Erythroblast (primary cell): ENCODE data around the gene TBK1.
"Not testable (repeated sequence)": the region's sequence is repeated elsewhere in the genome, so short reads cannot be mapped to it uniquely, and the experiment has no call there.

ENCODE experiments used
- DNase-seq, 2 experiments: peaks; one replicate each; lab custom pipeline; 2025; lab: John Stamatoyannopoulos, UW
- GATA1 ChIP-seq: IDR thresholded peaks from 2 replicates; pipeline ENCODE4 v1.6.1; 2011; ENCODE audit warnings: low read depth, mild to moderate bottlenecking, control low read depth, low read length, moderate library complexity
- POLR2A ChIP-seq: IDR thresholded peaks from 2 replicates; pipeline ENCODE4 v1.6.1; 2011; ENCODE audit warnings: mild to moderate bottlenecking, low read length

Gene TBK1

DNA sequence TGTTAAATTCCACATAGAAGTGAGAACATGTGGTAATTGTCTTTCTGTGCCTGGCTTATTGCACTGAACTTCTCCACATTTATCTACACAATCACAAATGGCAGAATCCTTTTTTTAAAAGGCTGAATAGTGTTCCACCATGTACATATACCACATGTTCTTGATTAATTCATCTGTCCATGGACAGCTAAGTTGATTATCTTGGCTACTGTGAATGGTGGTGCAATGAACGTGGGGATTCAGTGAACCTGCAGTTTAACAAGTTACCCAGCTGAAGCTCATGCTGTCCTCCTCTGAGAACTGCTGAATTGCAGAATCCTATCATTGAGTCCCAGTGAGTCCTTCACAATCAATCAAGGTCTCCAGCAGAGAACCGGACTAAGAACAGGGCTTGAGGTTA lies 74.9 kb downstream of the TBK1 start:
- TF ChIP-seq GATA1 (no peak), POLR2A (no peak)
- no peak for DNase-seq

DNA sequence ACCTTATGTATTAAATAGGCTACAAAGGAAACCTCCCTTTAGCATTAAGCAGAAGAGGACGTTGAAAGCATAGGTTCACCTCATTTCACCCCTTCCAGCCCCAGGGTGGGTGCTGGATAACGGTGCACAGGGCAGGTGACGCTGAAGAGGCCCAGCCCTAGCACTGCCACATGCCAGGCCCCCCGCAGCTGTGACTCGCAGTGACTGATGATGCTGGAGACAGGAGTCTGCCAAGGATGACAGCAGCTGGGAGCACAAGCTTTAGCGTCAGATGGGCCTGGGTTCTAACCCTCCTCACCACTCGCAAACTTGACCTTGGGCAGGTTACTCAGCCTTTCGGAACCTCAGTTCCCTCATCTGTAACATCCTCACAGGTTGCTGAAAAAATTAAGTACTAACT lies 76.7 kb downstream of the TBK1 start:
- DNase-seq, result no peak
- no peak for TF ChIP-seq GATA1
- no peak for TF ChIP-seq POLR2A

DNA sequence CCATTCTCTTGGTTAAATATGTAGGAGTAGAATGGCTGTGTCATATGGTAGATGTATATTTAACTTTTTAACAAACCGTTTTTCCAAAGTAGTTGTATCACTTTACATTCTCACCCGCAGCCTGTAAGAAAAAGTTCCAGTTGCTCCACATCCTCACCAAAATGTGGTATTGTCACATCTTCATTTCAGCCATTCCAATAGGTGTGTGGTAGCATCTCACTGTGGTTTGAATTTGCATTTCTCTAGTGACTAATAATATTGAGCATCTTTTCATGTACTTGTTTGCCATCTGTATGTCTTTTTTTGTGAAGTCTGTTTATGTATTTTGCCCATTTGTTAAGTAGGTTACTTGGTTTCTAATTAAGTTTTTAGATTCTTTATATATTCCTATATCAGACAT lies 78.6 kb downstream of the TBK1 start:
- no peak for DNase-seq
- no peak for TF ChIP-seq GATA1

DNA sequence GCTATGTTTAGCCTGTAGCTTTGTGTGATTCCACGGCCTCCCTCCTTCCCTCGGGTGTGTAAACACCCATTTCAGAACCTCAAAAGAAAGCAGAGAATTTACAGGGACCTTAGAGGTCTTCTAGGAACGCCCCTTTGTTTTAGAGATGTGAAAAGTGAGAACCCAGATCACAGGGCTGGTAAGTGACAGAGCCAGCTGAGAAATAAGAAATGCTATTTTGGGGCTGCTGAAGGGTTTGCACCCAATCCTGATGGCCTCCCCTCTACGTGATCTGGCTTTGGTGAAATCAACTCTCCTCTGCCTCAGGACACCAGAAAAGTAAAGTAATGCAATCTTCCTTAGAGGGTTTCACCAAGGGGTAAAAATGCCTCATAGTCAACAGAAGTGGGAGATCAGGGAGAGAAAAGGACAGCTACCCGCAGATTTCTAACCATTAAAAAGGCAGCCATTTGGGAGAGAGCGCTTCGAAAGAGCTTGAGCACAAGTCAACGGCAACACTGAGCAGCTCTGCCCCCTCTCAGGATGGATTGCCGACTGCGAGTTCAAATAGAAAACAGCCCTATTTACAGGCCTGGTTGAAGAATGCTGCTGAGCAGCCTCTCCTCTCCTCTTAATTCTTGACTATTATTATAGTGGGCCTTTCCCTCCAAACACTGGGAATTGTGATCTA lies 79.9 kb downstream of the TBK1 start:
- no peak for TF ChIP-seq POLR2A
- no peak for TF ChIP-seq GATA1
- no peak for DNase-seq

DNA sequence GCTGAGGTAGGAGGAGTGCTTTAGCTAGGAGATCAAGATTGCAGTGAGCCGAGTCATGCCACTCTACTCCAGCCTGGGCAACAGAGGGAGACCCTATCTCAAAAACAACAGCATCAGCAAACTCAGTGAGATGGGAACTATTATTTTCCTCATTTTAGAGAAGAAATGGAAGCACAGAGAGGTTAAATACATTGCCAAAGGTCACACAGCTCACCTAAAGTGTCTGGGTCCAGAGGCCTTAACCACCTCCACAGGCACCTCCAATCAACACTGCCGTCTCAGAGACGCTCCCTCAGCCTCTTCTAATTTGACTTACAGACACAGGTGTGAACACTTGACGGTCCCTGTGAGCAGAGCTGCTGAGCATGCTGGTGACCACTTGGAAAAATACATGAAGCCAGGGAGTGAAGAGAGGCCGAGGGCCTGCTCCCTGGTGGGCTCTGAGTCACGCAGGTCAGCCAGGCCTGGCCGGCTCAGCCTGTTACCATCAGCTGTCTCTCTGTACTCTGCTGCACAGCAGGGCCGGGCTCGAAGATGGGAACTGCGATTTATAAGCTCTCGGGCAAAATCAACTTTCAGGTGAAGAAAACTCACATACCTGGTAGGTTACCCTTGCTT lies 80.9 kb downstream of the TBK1 start:
- no peak for TF ChIP-seq GATA1
- no peak for DNase-seq

DNA sequence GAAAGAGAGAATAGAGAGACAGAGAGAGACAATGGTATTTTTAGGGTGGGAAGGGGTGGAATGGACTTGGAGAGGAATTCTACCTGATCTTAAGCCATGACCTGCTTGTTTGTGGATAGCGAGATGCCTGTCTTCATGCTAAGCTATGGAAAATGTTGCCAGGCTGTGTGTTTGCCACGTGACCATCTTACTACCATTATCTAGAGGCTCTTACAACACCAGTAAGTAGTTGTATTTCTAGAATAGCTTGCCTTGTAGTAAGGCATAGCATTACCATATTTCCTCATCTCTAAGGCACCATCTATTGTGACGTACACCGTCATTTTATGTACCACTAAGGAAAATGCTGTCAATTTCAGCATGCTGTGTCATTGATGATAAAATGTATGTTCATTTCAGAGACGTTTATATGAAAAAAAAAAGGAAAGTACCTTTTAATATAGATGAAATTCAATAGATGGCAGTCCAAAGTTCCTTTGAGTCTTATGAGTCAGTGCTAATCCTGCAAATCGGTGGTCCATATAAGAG lies 82.8 kb downstream of the TBK1 start:
- TF ChIP-seq POLR2A, result no peak
- TF ChIP-seq GATA1, result no peak
- no peak for DNase-seq

DNA sequence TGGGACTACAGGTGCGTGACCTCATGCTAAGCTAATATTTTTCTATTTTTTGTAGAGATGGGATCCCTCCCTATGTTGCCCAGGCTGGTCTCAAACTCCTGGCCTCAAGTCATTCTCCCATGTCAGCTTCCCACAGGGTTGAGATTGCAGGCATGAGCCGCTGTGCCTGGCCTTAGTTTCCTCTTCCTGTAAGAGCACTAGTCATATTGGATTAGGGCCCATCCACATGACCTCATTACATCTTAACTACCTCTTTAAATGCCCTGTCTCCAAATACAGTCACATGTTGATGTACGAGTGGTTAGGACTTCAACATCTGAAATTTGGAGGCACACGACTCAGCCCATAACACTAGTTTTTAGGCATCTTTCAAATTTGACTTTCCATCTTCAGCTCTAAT lies 86.2 kb downstream of the TBK1 start:
- no peak for TF ChIP-seq GATA1
- DNase-seq, result no peak

DNA sequence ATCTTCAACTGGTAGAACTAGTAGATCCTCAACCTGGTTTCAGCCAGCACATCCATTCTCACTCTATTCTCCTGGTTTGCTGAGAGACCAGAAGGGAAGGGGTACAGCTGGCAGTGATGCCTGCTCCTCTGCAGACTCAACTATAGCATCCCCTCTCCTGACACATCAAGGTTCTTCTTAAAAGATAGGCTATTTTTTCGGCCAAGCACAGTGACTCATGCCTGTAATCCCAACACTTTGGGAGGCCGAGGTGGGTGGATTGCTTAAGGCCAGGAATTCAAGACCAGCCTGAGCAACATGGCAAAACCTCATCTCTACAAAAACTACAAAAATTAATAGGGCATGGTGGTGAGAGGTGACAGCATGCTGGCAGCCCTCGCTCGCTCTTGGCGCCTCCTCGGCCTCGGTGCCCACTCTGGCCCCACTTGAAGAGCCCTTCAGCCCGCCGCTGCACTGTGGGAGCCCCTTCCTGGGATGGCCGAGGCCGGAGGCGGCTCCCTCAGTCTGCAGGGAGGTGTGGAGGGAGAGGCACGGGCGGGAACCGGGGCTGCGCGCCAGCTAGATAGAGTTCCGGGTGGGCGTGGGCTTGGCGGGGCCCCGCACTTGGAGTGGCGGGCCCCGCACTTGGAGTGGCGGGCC lies 90.6 kb downstream of the TBK1 start:
- not testable (repeated sequence) for DNase-seq

DNA sequence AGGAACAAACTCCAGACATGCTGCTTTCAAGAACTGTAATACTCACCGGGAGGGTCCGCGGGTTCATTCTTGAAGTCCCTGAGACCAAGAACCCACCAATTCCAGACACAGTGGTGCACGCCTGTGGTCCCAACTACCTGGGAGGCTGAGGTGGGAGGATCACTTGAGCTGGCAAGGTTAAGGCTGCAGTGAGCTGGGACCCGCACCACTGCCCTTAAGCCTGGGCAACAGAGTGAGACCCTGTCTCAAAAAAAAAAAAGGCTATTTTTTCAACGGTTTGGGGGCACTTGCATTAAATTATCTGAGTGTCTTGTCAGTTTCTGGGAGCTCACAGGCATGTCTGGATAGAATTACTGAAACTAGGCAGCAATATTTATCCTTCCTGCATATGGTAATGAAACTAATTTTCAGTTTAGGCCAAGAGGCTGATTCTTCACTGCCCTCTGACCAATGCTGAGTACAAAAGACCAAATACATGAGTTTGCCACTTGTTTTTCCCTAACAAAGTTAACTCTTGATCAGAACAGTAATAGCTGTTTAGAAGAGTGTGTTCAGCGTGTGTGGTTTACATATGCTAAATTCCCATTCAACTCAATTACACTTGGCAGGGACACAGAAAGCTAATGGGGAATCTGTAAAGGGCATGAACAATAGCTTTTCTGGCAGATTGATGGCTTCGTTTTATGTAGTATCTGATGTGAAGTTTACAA lies 92.6 kb downstream of the TBK1 start:
- TF ChIP-seq POLR2A, result no peak
- no peak for TF ChIP-seq GATA1
- DNase-seq, result no peak

DNA sequence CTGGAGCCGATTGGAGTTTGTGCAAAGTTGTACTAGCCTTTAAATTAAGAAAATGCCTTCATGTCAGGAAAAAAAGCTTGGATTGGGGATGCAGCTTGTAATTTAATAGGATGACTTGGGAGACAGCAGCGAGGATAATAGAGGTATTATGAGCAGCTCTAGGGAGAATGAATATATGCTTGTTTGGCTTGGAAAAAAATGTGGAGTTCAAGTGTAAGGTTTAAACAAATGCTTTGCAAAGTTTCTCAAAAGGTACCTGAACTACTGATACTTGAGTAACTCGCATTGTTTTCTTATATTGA lies 93.1 kb downstream of the TBK1 start:
- TF ChIP-seq POLR2A, result no peak
- TF ChIP-seq GATA1, result no peak
- DNase-seq, result no peak

DNA sequence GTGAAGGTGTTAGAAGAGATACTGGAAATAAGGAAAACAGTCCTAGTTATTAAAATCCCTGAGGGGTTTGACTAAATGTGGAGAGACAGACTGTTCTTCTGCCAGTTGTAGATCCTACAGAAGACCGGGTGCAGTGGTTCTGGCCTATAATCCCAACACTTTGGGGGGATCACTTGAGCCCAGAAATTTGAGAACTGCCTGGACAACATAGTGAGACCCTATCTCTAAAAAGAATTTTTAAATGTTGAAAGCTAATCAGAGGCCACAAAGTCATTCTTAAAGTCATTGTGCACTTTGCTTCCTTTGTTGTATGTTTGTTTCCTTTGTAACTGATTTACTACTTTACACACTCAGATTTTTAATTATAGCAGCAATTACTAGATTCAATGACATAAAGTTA lies 97.2 kb downstream of the TBK1 start:
- no peak for DNase-seq
- no peak for TF ChIP-seq POLR2A
- no peak for TF ChIP-seq GATA1

DNA sequence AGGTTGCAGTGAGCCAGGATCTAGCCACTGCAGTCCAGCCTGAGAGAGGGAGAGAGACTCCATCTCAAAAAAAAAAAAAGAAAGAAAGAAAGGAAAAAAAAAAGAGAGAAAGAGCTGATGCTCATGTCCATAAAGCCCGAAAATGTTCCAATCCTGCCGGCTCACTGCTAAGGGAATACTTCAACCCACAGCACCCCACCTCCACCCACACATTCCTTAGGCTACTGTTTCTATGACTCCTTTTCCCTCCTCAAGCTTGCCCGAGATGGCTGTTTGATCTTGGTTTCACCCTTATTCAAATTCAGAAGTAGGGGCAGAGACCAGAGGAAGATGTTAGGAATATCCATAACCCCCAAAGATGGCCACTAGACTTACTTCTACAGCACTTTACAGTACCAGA lies 98.8 kb downstream of the TBK1 start:
- DNase-seq, result no peak
- no peak for TF ChIP-seq POLR2A
- TF ChIP-seq GATA1, result no peak

DNA sequence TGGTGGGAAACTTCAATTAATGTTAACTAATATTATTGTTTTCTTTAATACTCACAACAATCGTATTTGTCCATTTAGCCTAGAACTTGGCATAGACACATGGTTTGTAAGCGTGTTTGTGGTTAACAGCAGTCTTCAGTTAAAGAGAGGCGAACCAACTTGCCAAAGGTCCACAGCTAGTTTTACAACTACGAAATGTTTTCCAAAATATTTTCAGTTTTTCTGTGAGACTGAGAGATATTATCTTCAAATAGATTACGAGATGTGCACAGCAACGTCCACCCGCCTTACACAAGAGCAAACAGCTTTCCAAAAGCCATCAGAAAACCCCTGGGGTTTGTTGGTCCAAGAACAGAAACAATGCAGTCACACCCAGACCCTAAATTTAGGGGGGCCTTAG lies 99.8 kb downstream of the TBK1 start:
- TF ChIP-seq GATA1 (no peak), POLR2A (no peak)

More for the DNA sequence above, 99.8 kb downstream of the TBK1 start:
- no peak for DNase-seq
